Measurements from ENCODE around the gene FOLR1.
"Not testable (repeated sequence)": the region's sequence is repeated elsewhere in the genome, so short reads cannot be mapped to it uniquely, and the experiment has no call there.

Gene FOLR1

GRCh38 chr11:72155751-72156150, 36.2 kb upstream of the FOLR1 start:
- DNase-seq (ENCODE audit: low read depth, low spot score), result no peak

GRCh38 chr11:72157131-72157530, 34.8 kb upstream of the FOLR1 start:
- no peak overlapping the region for H3K4me3 ChIP-seq (ENCODE audit: low read depth, low read length)
- in situ Hi-C loops (cut with HindIII; ENCODE audit: low sequenced_read_pairs), result no loop called here
- no peak for DNase-seq (ENCODE audit: low read depth, low spot score)
- no peak for TF ChIP-seq CTCF (IDR thresholded peaks at IDR 0.05; ENCODE audit: low read depth, low read length)

More at GRCh38 chr11:72155751-72156150, 36.2 kb upstream of the FOLR1 start:
- TF ChIP-seq CTCF (IDR thresholded peaks at IDR 0.05; ENCODE audit: low read depth, low read length), result no peak
- in situ Hi-C loops (cut with HindIII; ENCODE audit: low sequenced_read_pairs), result no loop called here
- no peak overlapping the region for H3K4me3 ChIP-seq (ENCODE audit: low read depth, low read length)

DNA sequence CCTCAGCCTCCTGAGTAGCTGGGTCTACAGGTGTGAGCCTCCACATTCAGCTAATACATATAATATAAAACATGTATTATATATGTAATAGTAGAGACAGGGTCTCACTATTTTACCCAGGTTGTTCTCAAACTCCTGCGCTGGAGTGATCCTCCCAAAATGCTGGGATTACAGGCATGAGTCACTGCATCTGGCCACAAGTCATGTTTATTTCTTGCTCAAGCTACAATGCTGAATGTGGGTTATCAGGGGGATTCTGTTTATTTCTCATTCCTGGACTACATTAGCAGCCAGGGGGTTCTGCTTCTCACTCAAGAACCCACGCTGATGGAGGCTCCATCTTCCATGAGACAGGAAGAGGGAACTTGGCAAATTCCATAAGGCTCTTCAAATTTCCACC, 31.6 kb upstream of the FOLR1 start:
- no peak for TF ChIP-seq CTCF (IDR thresholded peaks at IDR 0.05; ENCODE audit: low read depth, low read length)
- no peak overlapping the region for H3K4me3 ChIP-seq (ENCODE audit: low read depth, low read length)
- in situ Hi-C loops (cut with HindIII; ENCODE audit: low sequenced_read_pairs), result no loop called here
- DNase-seq (ENCODE audit: low read depth, low spot score), result no peak

DNA sequence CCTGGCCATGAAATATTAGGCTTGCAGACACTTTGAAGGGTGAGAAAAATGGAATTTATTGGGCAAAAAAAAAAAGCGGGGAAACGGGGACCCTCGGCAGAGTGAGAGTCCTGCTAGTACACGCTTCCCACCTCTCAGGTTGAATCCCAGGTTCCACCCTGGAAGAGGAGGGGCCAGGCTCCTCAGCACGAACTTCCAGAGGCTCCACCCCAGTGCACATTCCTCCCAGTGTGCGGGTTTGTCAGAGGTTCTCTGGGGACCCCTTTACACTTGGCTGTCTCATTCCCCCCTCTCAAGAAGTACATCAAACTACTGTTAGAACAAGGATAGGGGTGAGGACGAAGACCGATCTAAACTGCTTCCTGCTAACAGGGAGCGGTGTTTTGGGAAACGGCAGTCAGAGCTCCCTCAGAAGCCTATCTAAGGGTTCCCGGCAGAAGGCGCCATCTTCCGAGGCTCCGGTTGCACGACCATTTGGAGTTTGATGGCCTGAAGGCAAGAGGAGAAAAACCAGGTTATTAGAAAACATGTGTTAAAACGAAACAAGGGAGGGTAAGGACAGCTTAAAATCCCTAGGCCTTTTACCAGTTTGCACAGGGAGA, 28.9 kb upstream of the FOLR1 start:
- H3K4me3 ChIP-seq (ENCODE audit: low read depth, low read length), result no peak overlapping the region
- in situ Hi-C loops (cut with HindIII; ENCODE audit: low sequenced_read_pairs), result no loop called here
- no peak for TF ChIP-seq CTCF (IDR thresholded peaks at IDR 0.05; ENCODE audit: low read depth, low read length)
- no peak for DNase-seq (ENCODE audit: low read depth, low spot score)

DNA sequence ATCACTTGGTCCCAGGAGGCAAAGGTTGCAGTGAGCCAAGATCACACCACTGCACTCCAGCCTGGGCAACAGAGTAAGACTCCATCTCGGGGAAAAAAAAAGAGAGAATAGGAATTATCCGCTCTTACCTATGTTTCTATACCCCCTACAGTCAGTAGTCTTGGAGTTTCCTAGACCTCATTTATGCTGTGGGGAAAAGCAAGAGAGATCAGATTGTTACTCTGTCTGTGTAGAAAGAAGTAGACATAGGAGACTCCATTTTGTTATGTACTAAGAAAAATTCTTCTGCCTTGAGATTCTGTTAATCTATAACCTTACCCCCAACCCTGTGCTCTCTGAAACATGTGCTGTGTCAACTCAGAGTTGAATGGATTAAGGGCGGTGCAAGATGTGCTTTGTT, 27.8 kb upstream of the FOLR1 start:
- in situ Hi-C loops (cut with HindIII; ENCODE audit: low sequenced_read_pairs); H3K4me3 ChIP-seq (ENCODE audit: low read depth, low read length); DNase-seq (ENCODE audit: low read depth, low spot score): not testable (repeated sequence)

- H3K4me3 ChIP-seq (ENCODE audit: low read depth, low read length); DNase-seq (ENCODE audit: low read depth, low spot score); in situ Hi-C loops (cut with HindIII; ENCODE audit: low sequenced_read_pairs): not testable (repeated sequence)
Measured at GRCh38 chr11:72169046-72169555, 22.8 kb upstream of the FOLR1 start.

DNA sequence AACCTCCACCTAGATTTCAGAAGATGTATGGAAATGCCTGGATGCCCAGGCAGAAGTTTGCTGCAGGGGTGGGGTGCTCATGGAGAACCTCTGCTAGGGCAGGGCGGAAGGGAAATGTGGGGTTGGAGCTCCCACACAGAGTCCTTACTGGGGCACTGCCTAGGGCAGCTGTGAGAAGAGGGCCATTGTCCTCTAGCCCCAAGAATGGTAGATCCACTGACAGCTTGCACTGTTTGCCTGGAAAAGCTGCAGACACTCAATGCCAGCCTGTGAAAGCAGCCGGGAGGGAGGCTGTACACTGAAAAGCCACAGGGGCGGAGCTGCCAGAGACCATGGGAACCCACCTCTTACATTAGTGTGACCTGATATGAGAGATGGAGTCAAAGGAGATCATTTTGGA, 22.2 kb upstream of the FOLR1 start:
- in situ Hi-C loops (cut with HindIII; ENCODE audit: low sequenced_read_pairs); H3K4me3 ChIP-seq (ENCODE audit: low read depth, low read length); DNase-seq (ENCODE audit: low read depth, low spot score): not testable (repeated sequence)

DNA sequence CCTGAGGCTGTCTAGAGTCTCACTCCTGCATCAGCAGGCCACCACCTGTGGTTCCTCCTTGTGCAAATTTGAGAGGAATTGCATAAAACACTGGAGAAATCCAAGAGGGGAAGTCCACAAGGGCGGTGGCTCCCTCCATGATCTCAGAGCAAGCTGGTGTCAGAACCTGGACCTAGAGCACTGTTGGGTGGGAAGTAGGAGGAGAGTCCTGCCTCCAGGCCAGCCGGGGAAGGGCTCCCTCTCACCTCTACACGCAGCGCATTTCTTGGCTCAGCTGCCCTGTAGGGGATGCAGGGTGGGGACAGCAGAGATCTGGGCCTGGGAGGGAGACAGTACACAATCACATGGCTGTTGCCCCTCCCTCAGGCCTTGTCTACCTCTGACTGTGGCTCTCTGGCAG, 19.9 kb upstream of the FOLR1 start:
- in situ Hi-C loops (cut with HindIII; ENCODE audit: low sequenced_read_pairs), result not testable (repeated sequence)

DNA sequence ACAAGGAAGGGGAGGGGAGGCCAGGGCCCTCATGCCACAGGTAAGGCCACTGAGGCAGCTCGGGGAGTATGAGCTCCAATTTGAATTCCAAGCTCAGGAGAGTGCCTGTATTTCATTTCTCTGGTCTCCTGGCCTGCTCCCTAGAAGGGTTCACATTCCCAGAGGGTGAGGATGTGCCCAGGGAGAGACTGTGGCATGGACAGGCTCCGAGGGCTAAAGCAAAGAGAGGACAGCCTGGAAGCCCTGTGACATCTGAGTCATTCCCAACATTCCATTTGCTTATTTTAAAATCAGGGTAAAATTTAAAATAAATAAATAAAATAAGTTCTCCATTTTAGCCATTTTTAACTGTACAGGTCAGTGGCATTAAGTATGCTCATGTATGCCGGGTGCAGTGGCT, 18.6 kb upstream of the FOLR1 start:
- TF ChIP-seq CTCF (IDR thresholded peaks at IDR 0.05; ENCODE audit: low read depth, low read length), result no peak
- DNase-seq (ENCODE audit: low read depth, low spot score), result no peak

More for the DNA sequence above, 19.9 kb upstream of the FOLR1 start:
- not testable (repeated sequence) for H3K4me3 ChIP-seq (ENCODE audit: low read depth, low read length); DNase-seq (ENCODE audit: low read depth, low spot score)

More for the DNA sequence above, 18.6 kb upstream of the FOLR1 start:
- in situ Hi-C loops (cut with HindIII; ENCODE audit: low sequenced_read_pairs), result no loop called here
- no peak overlapping the region for H3K4me3 ChIP-seq (ENCODE audit: low read depth, low read length)
